Endothelial cell (in vitro differentiated cells): Measurements from ENCODE around the gene PRRG1. TPM values are rescaled to one million over a fixed set of nuclear protein-coding genes. Genes with fewer than 3 reads are reported as not detected.

Source experiments
- DNase-seq: peaks from one replicate; pipeline ENCODE4 v3.0.0; 2021; ENCODE audit warnings: low spot score
- H3K27ac Mint-ChIP-seq: one replicate; pipeline ENCODE4 v1.8.0; 2021; ENCODE audit warnings: mixed read lengths, inconsistent platforms; ENCODE audit not compliant: unreplicated experiment
- H3K27me3 Mint-ChIP-seq: one replicate; pipeline ENCODE4 v1.8.0; 2021; ENCODE audit warnings: mild to moderate bottlenecking, moderate library complexity, mixed read lengths, inconsistent platforms; ENCODE audit not compliant: unreplicated experiment
- H3K36me3 Mint-ChIP-seq: one replicate; pipeline ENCODE4 v1.8.0; 2021; ENCODE audit warnings: mild to moderate bottlenecking, low read depth, mixed read lengths, inconsistent platforms; ENCODE audit not compliant: unreplicated experiment
- H3K4me1 Mint-ChIP-seq: one replicate; pipeline ENCODE4 v1.8.0; 2021; ENCODE audit warnings: mild to moderate bottlenecking, mixed read lengths, inconsistent platforms; ENCODE audit not compliant: unreplicated experiment
- H3K4me3 Mint-ChIP-seq: one replicate; pipeline ENCODE4 v1.8.0; 2021; ENCODE audit warnings: mild to moderate bottlenecking, mixed read lengths, inconsistent platforms; ENCODE audit not compliant: unreplicated experiment
- H3K9me3 Mint-ChIP-seq: one replicate; pipeline ENCODE4 v1.8.0; 2021; ENCODE audit warnings: mixed read lengths, inconsistent platforms; ENCODE audit not compliant: unreplicated experiment
- total RNA-seq: library from RNA; stranded (reverse); fragmentation: NEBNext Ultra II Directional; extraction: Animal tissue kit (Norgen Biotek cat#: 25700); gene quantifications from one replicate; pipeline ENCODE4 v1.2.1, GENCODE V29; 2021; ENCODE audit not compliant: unreplicated experiment
- TF ChIP-seq, protein P1 (sequence below): fragments of 200-600 bp; sonication (generic); IDR thresholded peaks from one replicate; pipeline ENCODE4 v1.5.0; 2021; ENCODE audit warnings: antibody characterized with exemption; ENCODE audit not compliant: unreplicated experiment

The PRRG1 gene
- total RNA-seq, 1 donor from 2014 or later = 16.5 TPM

DNA sequence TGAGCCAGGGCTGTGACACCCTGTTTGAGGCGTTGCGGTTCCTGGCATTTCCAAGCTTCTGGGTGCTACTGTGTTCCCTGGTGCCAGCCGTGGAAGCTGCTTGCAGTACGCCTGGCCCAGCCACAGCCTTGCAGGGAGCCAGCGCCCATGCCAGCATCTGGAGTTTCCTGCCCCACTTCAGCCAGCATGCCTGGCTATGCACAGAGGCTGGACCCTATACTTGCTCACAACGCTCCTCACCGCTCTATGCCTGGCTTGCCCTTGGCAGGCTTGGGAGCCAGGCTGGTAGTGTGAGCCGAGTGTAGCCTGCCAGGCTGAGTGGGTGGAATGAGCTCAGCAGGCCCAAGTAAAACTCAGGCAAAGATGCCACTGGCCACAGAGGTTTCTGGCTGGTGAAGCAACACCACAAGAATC, 22.4 kb downstream of the PRRG1 start:
- Mint-ChIP-seq H3K36me3 (no peaks in the 10 kb centered on the region), H3K4me3 (no peak overlapping the region), H3K4me1 (peaks cover 15% of the 10 kb centered on the region), H3K9me3 (no peaks in the 10 kb centered on the region), H3K27me3 (peaks cover 2% of the 10 kb centered on the region), H3K27ac (no peak overlapping the region)
- no peak for DNase-seq
- TF ChIP-seq, protein P1, sequence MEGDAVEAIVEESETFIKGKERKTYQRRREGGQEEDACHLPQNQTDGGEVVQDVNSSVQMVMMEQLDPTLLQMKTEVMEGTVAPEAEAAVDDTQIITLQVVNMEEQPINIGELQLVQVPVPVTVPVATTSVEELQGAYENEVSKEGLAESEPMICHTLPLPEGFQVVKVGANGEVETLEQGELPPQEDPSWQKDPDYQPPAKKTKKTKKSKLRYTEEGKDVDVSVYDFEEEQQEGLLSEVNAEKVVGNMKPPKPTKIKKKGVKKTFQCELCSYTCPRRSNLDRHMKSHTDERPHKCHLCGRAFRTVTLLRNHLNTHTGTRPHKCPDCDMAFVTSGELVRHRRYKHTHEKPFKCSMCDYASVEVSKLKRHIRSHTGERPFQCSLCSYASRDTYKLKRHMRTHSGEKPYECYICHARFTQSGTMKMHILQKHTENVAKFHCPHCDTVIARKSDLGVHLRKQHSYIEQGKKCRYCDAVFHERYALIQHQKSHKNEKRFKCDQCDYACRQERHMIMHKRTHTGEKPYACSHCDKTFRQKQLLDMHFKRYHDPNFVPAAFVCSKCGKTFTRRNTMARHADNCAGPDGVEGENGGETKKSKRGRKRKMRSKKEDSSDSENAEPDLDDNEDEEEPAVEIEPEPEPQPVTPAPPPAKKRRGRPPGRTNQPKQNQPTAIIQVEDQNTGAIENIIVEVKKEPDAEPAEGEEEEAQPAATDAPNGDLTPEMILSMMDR = no peak

DNA sequence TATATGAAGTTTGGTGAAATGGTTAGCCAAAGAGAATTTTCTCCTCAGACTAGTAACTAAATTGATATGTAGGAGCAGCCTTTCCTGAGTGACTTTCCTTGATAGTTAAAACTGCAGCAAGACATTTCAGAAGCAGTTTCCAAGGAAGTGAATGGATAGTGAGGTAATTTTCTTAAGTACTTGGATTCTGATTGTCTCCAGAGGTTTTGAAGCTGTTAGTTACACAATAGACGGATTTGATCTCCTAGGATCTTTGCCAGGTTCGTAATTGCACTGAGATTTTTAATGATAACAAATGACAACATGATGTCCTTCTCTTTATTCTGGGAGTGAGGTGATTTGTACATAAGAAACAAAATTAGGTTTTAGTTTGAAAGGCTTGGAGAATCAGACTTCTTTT, 29.2 kb downstream of the PRRG1 start:
- H3K4me1 Mint-ChIP-seq = peaks cover 20% of the 10 kb centered on the region
- H3K36me3 Mint-ChIP-seq = no peaks in the 10 kb centered on the region
- peak overlapping the region; percentile 20 for H3K27ac Mint-ChIP-seq
- DNase-seq = no peak
- H3K9me3 Mint-ChIP-seq = no peaks in the 10 kb centered on the region
- H3K27me3 Mint-ChIP-seq = no peaks in the 10 kb centered on the region
- TF ChIP-seq, protein P1 = no peak
- no peak overlapping the region for H3K4me3 Mint-ChIP-seq

DNA sequence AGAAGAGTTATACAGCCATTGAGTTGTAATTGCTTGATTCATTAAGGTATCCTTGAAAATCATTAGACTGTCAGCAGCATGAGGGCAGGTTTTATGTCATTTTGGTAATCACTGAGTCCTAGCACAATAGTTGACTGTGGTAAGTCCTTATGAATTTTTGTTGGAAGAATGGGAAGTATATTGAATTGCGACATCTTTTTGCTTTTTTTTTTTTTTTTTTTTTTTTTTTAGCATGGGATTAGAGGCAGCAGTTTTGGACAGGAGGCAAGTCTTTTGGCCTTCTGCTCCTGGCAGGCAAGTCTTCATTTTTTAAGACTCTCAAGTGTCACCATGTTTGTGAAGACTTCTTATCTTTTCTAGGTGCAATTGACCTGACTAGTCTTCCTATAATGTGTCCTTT, 29.7 kb downstream of the PRRG1 start:
- peaks cover 18% of the 10 kb centered on the region for H3K4me1 Mint-ChIP-seq
- TF ChIP-seq, protein P1 = no peak
- no peak overlapping the region for H3K27ac Mint-ChIP-seq
- DNase-seq = no peak
- no peak overlapping the region for H3K4me3 Mint-ChIP-seq
- H3K9me3 Mint-ChIP-seq = no peaks in the 10 kb centered on the region
- H3K27me3 Mint-ChIP-seq = no peaks in the 10 kb centered on the region
- no peaks in the 10 kb centered on the region for H3K36me3 Mint-ChIP-seq

DNA sequence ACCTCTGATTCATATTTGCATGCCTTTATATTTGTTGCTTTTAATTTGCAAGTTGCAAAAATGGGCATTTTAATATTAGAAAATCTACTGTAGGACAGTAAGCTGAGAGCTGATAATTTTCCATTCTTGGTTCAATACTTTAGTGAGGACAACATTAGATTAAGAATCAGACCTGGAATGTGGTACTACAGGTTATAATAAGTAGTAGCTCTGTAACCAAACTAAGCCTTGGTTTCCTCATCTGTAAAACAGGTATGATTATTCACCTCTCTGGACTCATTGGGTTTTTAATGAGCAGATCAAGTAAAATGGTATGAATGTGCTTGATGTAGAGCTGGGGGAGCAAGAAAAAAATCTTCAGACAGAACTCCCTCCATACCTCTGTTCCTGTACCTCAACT, 31.1 kb downstream of the PRRG1 start:
- H3K27ac Mint-ChIP-seq = no peak overlapping the region
- H3K36me3 Mint-ChIP-seq = no peaks in the 10 kb centered on the region
- H3K4me1 Mint-ChIP-seq = peaks cover 5% of the 10 kb centered on the region
- no peaks in the 10 kb centered on the region for H3K27me3 Mint-ChIP-seq
- H3K4me3 Mint-ChIP-seq = no peak overlapping the region
- H3K9me3 Mint-ChIP-seq = no peaks in the 10 kb centered on the region
- DNase-seq = no peak
- TF ChIP-seq, protein P1 = no peak

DNA sequence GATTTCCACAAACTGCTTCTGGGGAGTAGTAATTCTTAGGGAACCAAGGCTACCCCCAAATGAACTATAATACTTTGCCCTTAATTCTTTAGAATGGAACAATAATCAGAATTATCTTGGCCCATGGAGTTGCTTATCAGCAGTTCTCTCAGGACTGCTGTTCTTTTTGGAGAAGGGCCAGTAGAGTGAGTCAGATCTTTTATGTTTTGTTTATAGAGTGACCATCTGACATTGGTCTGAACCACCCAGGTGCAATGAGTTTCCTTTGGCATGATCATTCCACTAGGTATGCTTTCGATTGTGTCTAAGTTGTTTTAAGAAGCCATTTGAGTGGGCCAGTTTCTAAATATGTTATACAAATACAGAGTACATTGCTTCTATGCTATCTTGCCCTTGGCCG, 31.8 kb downstream of the PRRG1 start:
- no peak for DNase-seq
- no peak overlapping the region for H3K4me3 Mint-ChIP-seq
- no peak overlapping the region for H3K27ac Mint-ChIP-seq
- peaks cover 5% of the 10 kb centered on the region for H3K4me1 Mint-ChIP-seq
- TF ChIP-seq, protein P1 = no peak
- no peaks in the 10 kb centered on the region for H3K9me3 Mint-ChIP-seq
- no peaks in the 10 kb centered on the region for H3K27me3 Mint-ChIP-seq
- no peaks in the 10 kb centered on the region for H3K36me3 Mint-ChIP-seq
